Prostate gland (tissue), 2 donors: ENCODE results near the gene RPL13. TPM values are rescaled to one million over a fixed set of nuclear protein-coding genes. Genes with fewer than 3 reads are reported as not detected.
A peak's percentile ranks its signal among the peaks of the same experiment; 100 is the strongest.

Experiments used
- DNase-seq: peaks from one replicate; pipeline ENCODE4 v3.0.0-alpha.2; 2019; ENCODE audit warnings: low spot score
- H3K27ac ChIP-seq, 2 donors: fragments of 200-600 bp; sonication (generic); 2 replicates each; pipeline ENCODE4 v1.5.1; 2017 to 2019
- H3K27me3 ChIP-seq: fragments of 200-600 bp; sonication (generic); replicated peaks from 2 replicates; pipeline ENCODE4 v1.5.1; 2019; ENCODE audit not compliant: insufficient read depth
- H3K36me3 ChIP-seq, 2 donors: fragments of 200-600 bp; sonication (generic); 1 replicate in 1 of 2; 2 replicates in 1 of 2; pipeline versions ENCODE4 v1.5.1 to v1.8.1; 2017 to 2019
- H3K4me1 ChIP-seq: fragments of 200-600 bp; sonication (generic); replicated peaks from 2 replicates; pipeline ENCODE4 v1.5.1; 2019
- H3K4me3 ChIP-seq, 2 donors: fragments of 200-600 bp; sonication (generic); 2 replicates each; pipeline ENCODE4 v1.5.1; 2017 to 2019
- H3K9me3 ChIP-seq: fragments of 200-600 bp; sonication (generic); 2 replicates; pipeline ENCODE4 v1.5.1; 2017
- CTCF ChIP-seq, 4 experiments: fragments of 200-600 bp in 2 of 4; fragments of 450-650 bp in 2 of 4; sonication (generic) in 2 of 4; IDR thresholded peaks; 1 replicate in 3 of 4; 2 replicates in 1 of 4; pipeline ENCODE4 v1.5.1; 2016 to 2019; ENCODE audit warnings: antibody characterized with exemption in 4 of 4, mild to moderate bottlenecking in 2 of 4, moderate library complexity in 2 of 4
- POLR2A ChIP-seq: fragments of 450-650 bp; IDR thresholded peaks from one replicate; pipeline ENCODE4 v1.6.1; 2016; ENCODE audit warnings: antibody characterized with exemption, mild to moderate bottlenecking
- POLR2AphosphoS5 ChIP-seq: sonication (generic); formaldehyde crosslinking; IDR thresholded peaks from one replicate; pipeline ENCODE4 v1.6.1; 2017; ENCODE audit warnings: antibody characterized with exemption
- WGBS: methylation state at CpG from one replicate; pipeline ENCODE4 v1.1.5; 2018; 5-methylcytosine and 5-hydroxymethylcytosine counted together
- intact Hi-C: fragments of 100-400 bp; cut with DNase I; formaldehyde crosslinking; loops from one replicate; pipeline ENCODE4 v1.14.2; 2022
- total RNA-seq, 2 donors: library from RNA; depleted of rRNA; stranded (reverse); fragments of >200 nt; gene quantifications; one replicate each; pipeline ENCODE4 v1.1.0, GENCODE V29; 2016

RPL13 gene
- over 10,000 TPM in 1 of 2 donors, 1,000 to 10,000 TPM in 1; 6,889 to 11,644 TPM for total RNA-seq

- no peaks in the 10 kb centered on the region for H3K9me3 ChIP-seq
- TF ChIP-seq CTCF (IDR thresholded peaks at IDR 0.05) (peak in 1 of 4 experiments; percentile 31), POLR2A (peak; percentile 94), POLR2AphosphoS5 (peak; percentile 98)
- H3K27me3 ChIP-seq, result no peaks in the 10 kb centered on the region
- DNase-seq, result peak; percentile 95
- intact Hi-C loops, result loop anchor here (10.0 kb wide), 1 partner anchor 226 kb away; no protein-coding TSS in a partner anchor
- peaks cover 6 to 11% of the 10 kb centered on the region in 2 donors for H3K36me3 ChIP-seq
- peaks cover 15% of the 10 kb centered on the region for H3K4me1 ChIP-seq
- peak within 1 kb of the TSS; percentile 67 to 94 for H3K4me3 ChIP-seq
- under 1% methylated on average over 62 of the region's 87 CpGs for WGBS
- H3K27ac ChIP-seq, result peak within 1 kb of the TSS; percentile 91
Observed at GRCh38 chr16:89560378-89561141, at the start of gene RPL13. TSS of gene RPL13 (plus strand) at chr16:89560682. CDS start at chr16:89560960, 278 bp downstream.

- intact Hi-C loops, result no loop called here
- TF ChIP-seq CTCF (IDR thresholded peaks at IDR 0.05), result no peak
- TF ChIP-seq POLR2A, result no peak
- TF ChIP-seq POLR2AphosphoS5, result no peak
- no peaks in the 10 kb centered on the region for H3K27me3 ChIP-seq
- no peak overlapping the region for H3K4me3 ChIP-seq
- no peak overlapping the region for H3K27ac ChIP-seq
- H3K4me1 ChIP-seq, result peaks cover 6% of the 10 kb centered on the region
- H3K36me3 ChIP-seq, result peaks cover 4 to 6% of the 10 kb centered on the region in 2 donors
- no peaks in the 10 kb centered on the region for H3K9me3 ChIP-seq
- WGBS, result 87% methylated on average over 8 of the region's 8 CpGs
- no peak for DNase-seq
Observed at GRCh38 chr16:89511374-89511773, 49.1 kb upstream of the RPL13 start.

GRCh38 chr16:89512453-89512852 is 48.0 kb upstream of the RPL13 start:
- H3K9me3 ChIP-seq, result no peaks in the 10 kb centered on the region
- no peak for TF ChIP-seq POLR2A
- TF ChIP-seq CTCF (IDR thresholded peaks at IDR 0.05), result no peak
- no peak for TF ChIP-seq POLR2AphosphoS5
- intact Hi-C loops, result no loop called here
- 94% methylated on average over 9 of the region's 9 CpGs for WGBS
- no peak overlapping the region for H3K27ac ChIP-seq
- H3K4me1 ChIP-seq, result no peaks in the 10 kb centered on the region
- no peak for DNase-seq
- no peak overlapping the region for H3K4me3 ChIP-seq
- no peaks in the 10 kb centered on the region for H3K27me3 ChIP-seq
- H3K36me3 ChIP-seq, result peaks cover 4 to 6% of the 10 kb centered on the region in 2 donors

- Histone ChIP-seq H3K27ac (no peak overlapping the region), H3K9me3 (no peaks in the 10 kb centered on the region), H3K4me3 (no peak overlapping the region), H3K27me3 (no peaks in the 10 kb centered on the region), H3K4me1 (no peaks in the 10 kb centered on the region), H3K36me3 (peaks cover 0 to 4% of the 10 kb centered on the region in 2 donors)
- intact Hi-C loops, result no loop called here
- no peak for DNase-seq
- TF ChIP-seq POLR2A, result no peak
- TF ChIP-seq CTCF (IDR thresholded peaks at IDR 0.05), result no peak
- no peak for TF ChIP-seq POLR2AphosphoS5
- 81% methylated on average over 9 of the region's 9 CpGs for WGBS
Observed at GRCh38 chr16:89517128-89517527, 43.4 kb upstream of the RPL13 start.

- WGBS, result 85% methylated on average over 15 of the region's 15 CpGs
- Histone ChIP-seq H3K36me3 (peaks cover 0 to 5% of the 10 kb centered on the region in 2 donors), H3K4me3 (no peak overlapping the region), H3K27me3 (no peaks in the 10 kb centered on the region), H3K4me1 (no peaks in the 10 kb centered on the region), H3K27ac (no peak overlapping the region), H3K9me3 (no peaks in the 10 kb centered on the region)
- TF ChIP-seq POLR2AphosphoS5, result no peak
- DNase-seq, result no peak
- intact Hi-C loops, result no loop called here
Observed at GRCh38 chr16:89519881-89520280, 40.6 kb upstream of the RPL13 start.
